CD4-positive, alpha-beta T cell treated with Interferon alpha-2 for 1 hour (primary cell): ENCODE results near the gene KRT76.
"Not testable (repeated sequence)": the region's sequence is repeated elsewhere in the genome, so short reads cannot be mapped to it uniquely, and the experiment has no call there.

ENCODE experiments used
- DNase-seq, 2 donors: peaks; one replicate each; pipeline ENCODE4 v3.0.0-alpha.2; 2020 to 2022

Gene KRT76

GRCh38 chr12:52796429-52796794 lies 19.3 kb upstream of the KRT76 start:
- no peak for DNase-seq

GRCh38 chr12:52795694-52796428 lies 18.7 kb upstream of the KRT76 start, which contains the start of gene KRT3:
Gene KRT3, minus strand, starts transcription at chr12:52796117. Its CDS starts 75 bp downstream, at chr12:52796042.
- DNase-seq, result no peak

- DNase-seq, result not testable (repeated sequence)
Measured at GRCh38 chr12:52795332-52795674, 18.2 kb upstream of the KRT76 start.

- DNase-seq, result no peak
Measured at GRCh38 chr12:52794479-52795331, 17.6 kb upstream of the KRT76 start.

- no peak for DNase-seq
Measured at GRCh38 chr12:52792185-52793029, 15.3 kb upstream of the KRT76 start.

- no peak for DNase-seq
Measured at GRCh38 chr12:52791271-52792184, 14.4 kb upstream of the KRT76 start.

- no peak for DNase-seq
Measured at GRCh38 chr12:52790427-52791270, 13.5 kb upstream of the KRT76 start.

- no peak for DNase-seq
Measured at GRCh38 chr12:52789637-52790426, 12.7 kb upstream of the KRT76 start.

GRCh38 chr12:52788876-52789636 lies 11.9 kb upstream of the KRT76 start:
- no peak for DNase-seq

GRCh38 chr12:52788192-52788875 lies 11.2 kb upstream of the KRT76 start:
- DNase-seq, result no peak

- DNase-seq, result no peak
Measured at GRCh38 chr12:52787324-52788191, 10.4 kb upstream of the KRT76 start.

GRCh38 chr12:52784909-52785308 lies 7.8 kb upstream of the KRT76 start:
- no peak for DNase-seq

GRCh38 chr12:52783563-52784316 lies 6.6 kb upstream of the KRT76 start:
- DNase-seq, result no peak

- no peak for DNase-seq
Measured at GRCh38 chr12:52782502-52782901, 5.4 kb upstream of the KRT76 start.

- no peak for DNase-seq
Measured at GRCh38 chr12:52781399-52782082, 4.4 kb upstream of the KRT76 start.

- DNase-seq, result no peak
Measured at GRCh38 chr12:52779914-52780313, 2.8 kb upstream of the KRT76 start.

GRCh38 chr12:52778833-52779232 lies 1.7 kb upstream of the KRT76 start:
- DNase-seq, result no peak
